NB4 (cell line): ENCODE measurements around the gene OR8B12.

Experiments
- DNase-seq: peaks from one replicate; pipeline ENCODE4 v3.0.0; 2010; ENCODE audit warnings: low read depth
- H3K4me3 ChIP-seq: one replicate; pipeline ENCODE4 v1.5.1; 2011; ENCODE audit warnings: mild to moderate bottlenecking, low read depth, low read length, moderate library complexity
- CTCF ChIP-seq: IDR thresholded peaks from one replicate; pipeline ENCODE4 v1.5.1; 2012; ENCODE audit warnings: low read depth, low read length
- MAX ChIP-seq: IDR thresholded peaks from 2 replicates; pipeline ENCODE4 v1.6.1; 2011; ENCODE audit warnings: low read depth, low read length
- MYC ChIP-seq: IDR thresholded peaks from 2 replicates; pipeline ENCODE4 v1.6.1; 2011; ENCODE audit warnings: low read depth, low read length
- POLR2A ChIP-seq: IDR thresholded peaks from 2 replicates; pipeline ENCODE4 v1.6.1; 2011; ENCODE audit warnings: mild to moderate bottlenecking; ENCODE audit not compliant: insufficient read length; ENCODE audit errors: extremely low read depth

The OR8B12 gene

GRCh38 chr11:124582565-124582964 is 39.1 kb upstream of the OR8B12 start:
- H3K4me3 ChIP-seq: no peak overlapping the region
- TF ChIP-seq CTCF (no peak), POLR2A (no peak), MYC (no peak), MAX (no peak)
- DNase-seq: no peak

- no peak for DNase-seq
- TF ChIP-seq POLR2A (no peak), CTCF (no peak), MYC (no peak), MAX (no peak)
Observed at GRCh38 chr11:124581817-124582216, 38.4 kb upstream of the OR8B12 start.

GRCh38 chr11:124578761-124579160 is 35.3 kb upstream of the OR8B12 start:
- no peak for DNase-seq
- no peak for TF ChIP-seq MAX
- no peak for TF ChIP-seq MYC
- TF ChIP-seq CTCF: no peak
- no peak for TF ChIP-seq POLR2A
- no peak overlapping the region for H3K4me3 ChIP-seq

More at GRCh38 chr11:124581817-124582216, 38.4 kb upstream of the OR8B12 start:
- no peak overlapping the region for H3K4me3 ChIP-seq

- no peak for DNase-seq
- no peak for TF ChIP-seq MAX
- no peak for TF ChIP-seq CTCF
- TF ChIP-seq MYC: no peak
- TF ChIP-seq POLR2A: no peak
- no peak overlapping the region for H3K4me3 ChIP-seq
Observed at GRCh38 chr11:124577716-124578427, 34.4 kb upstream of the OR8B12 start.

- no peak overlapping the region for H3K4me3 ChIP-seq
- TF ChIP-seq CTCF (no peak), MAX (no peak), MYC (no peak), POLR2A (no peak)
- no peak for DNase-seq
Observed at GRCh38 chr11:124570160-124570559, 26.7 kb upstream of the OR8B12 start.
